ENCODE results near the gene INPP4B.
"Not testable (repeated sequence)": the region's sequence is repeated elsewhere in the genome, so short reads cannot be mapped to it uniquely, and the experiment has no call there.

Gene INPP4B

GRCh38 chr4:142671516-142671915, 174.6 kb downstream of the INPP4B start:
- no peak for DNase-seq

DNA sequence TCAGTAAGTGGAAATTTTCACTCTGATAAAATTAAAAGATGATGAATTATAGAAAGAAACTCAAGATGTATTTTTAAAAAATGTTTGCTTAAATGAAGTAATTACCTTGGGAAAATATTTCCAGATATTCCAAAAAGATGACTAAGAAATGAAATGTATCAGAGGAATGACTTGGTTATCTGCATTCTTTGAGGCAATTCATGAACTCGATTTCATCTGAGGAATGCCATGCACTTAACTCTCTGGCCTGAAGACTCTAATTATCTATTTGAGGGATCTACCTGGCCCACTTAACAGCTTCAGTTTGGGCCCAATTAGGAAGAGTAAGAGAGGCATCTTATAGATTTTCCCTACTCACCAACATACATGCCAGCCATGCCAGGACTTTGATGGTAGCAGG, 182.3 kb downstream of the INPP4B start:
- DNase-seq: no peak

DNA sequence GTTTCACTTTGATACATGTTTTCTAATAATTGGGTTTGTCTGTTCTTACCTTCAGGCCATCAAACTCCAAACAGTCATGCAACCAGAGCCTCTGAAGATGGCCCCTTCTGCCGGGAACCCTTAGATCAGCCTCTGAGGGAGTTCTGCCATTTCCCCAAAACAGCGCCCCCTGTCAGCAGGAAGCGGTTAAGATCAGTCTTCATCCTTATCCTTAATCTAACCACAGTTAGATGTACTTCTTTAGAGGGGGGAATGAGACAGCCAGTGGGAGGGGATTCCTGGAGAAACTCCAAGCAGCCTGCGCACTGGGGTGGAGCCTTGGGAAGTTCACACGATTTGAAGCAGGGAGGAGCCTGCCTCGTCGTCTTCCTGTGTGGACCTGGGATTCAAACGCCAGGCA, 185.4 kb downstream of the INPP4B start:
- DNase-seq: no peak

DNA sequence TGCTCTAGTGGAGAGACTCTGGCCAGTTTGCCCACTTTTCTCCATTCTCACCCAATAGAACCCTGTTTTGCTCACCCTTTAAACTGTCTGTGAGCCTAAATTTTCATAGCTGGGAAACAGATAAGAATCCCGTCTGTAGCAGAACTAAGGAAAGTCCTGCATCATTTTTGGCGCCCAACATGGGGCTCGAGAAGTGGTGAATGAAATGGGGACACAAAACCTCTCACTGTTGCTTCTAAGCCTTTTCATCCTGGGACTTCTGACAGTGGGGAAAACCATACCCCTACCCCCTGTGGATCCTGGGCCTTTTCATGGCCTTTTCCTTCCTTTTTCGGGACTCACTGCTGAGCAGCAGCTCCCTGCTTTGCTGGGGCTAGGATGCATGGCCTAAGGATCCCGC, 189.9 kb downstream of the INPP4B start:
- no peak for DNase-seq

DNA sequence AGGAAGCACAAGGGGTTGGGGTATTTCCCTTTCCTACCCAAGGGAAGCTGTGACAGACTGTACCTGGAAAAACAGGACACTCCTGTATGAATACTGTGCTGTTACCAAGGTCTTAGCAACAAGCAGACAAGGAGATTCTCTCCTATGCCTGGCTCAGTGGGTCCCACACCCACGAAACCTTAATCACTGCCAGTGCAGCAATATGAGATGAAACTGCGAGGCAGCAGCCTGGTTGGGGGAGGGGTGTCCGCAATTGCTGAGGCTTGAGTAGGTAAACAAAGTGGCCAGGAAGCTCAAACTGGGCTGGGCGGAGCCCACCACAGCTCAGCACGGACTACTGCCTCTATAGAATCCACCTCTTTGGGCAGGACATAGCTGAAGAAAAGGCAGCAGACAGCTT, 197.7 kb downstream of the INPP4B start:
- DNase-seq: no peak

GRCh38 chr4:142645475-142646108, 200.5 kb downstream of the INPP4B start:
- no peak for DNase-seq

GRCh38 chr4:142644628-142645027, 201.5 kb downstream of the INPP4B start:
- DNase-seq: not testable (repeated sequence)

DNA sequence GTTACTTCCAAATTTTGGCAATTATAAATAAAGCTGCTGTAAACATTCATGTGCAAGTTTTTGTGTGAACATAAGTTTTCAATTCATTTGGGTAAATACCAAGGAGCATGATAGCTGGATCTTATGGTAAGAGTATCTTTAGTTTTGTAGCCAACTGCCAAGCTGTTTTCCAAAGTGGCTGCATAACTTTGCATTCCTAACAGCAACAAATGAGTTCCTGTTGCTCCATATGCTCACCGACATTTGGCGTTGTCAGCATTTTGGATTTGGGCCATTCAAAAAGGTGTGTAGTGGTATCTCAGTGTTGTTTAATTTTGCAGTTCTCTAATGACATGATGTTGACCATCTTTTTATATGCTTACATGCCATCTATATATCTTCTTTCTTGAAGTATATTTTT, 208.5 kb downstream of the INPP4B start:
- DNase-seq: no peak

DNA sequence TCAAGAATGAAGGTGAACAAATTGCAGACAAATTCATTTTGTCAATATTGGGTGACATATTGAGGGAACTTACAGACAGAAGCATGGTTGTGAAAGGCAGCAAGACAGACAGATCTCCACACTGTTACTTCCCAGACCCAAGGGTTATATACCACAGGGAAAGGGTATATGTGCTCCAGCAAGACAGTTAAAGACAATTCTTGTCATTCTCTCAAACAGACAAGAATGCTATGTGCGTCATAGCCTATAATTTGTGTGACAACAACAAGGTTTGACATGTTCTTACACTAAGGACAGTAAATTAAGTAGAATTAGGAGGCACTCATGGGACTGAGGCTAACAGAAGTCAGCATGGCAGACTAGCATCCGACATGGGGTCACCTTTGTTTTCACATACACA, 214.3 kb downstream of the INPP4B start:
- DNase-seq: no peak

DNA sequence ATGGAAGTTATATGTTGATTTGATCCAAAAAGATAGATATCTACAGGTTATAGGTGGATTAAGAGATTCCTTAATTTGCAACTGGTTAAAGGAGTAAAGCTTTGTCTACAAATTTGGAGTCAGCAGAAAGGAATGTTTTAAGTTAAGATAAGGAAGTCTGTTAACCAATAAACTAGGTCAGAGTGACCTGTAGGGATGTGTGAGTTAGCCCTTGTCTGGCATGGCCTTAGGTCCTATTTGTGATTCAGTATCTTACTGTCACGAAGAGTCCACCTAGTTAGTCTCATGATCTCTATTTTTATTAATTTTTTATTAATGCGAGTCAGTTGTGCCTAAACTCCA, 230.8 kb downstream of the INPP4B start:
- DNase-seq: no peak

- DNase-seq: no peak
These were observed 231.3 kb downstream of the INPP4B start for GRCh38 chr4:142614621-142615323.

DNA sequence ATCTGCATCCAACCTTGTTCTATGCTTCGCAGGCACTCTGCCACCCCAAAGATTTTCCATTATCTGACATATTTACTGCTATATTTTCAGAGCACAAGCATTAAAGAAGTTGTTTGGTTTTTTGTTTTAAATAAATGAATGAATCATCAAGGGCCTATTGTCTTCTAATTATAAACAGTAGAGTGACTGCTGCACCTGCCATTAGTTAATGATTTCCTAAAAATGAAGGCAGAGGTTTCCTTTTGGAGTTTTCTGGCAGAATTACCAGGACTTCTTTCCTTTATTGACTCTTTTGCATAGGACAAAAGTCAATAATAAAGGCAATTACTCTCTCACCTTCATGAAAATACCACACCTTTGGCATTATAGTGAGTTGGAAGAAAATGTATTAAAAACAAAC, 238.1 kb downstream of the INPP4B start:
- DNase-seq: no peak

DNA sequence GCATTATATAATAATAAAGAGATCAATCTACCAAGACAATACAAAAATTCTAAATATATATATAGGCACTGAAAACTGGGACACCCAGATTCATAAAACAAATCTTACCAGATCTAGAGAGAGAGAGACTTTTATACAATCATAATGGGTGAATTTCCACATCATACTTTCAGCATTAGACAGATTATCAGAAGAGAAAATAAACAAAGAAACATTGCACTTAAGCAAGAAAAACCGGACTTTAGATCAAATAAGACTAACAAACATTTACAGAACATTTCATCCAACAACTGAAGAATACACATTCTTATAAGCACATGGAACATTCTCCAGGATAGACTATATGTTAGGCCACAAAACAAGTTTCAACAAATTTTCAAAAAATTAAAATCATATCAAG, 245.1 kb downstream of the INPP4B start:
- no peak for DNase-seq

DNA sequence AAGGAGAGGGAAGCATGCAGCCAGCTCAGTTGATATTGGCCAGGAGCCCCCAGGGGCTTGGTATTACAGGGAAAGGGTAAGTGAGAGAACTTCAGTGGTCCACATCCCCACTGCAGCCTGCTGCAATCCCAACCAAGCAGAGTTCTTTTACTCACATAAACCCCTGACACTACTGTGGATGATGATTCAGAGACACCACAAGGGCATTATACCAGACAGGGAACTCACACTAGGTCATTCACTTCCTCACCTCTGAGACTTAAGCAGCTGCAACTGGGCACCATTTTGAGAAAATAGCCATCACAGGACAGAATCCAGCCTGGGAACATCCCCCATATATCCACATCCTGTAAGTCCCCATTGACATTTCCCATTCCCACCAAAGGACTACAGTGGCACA, 248.0 kb downstream of the INPP4B start:
- no peak for DNase-seq

DNA sequence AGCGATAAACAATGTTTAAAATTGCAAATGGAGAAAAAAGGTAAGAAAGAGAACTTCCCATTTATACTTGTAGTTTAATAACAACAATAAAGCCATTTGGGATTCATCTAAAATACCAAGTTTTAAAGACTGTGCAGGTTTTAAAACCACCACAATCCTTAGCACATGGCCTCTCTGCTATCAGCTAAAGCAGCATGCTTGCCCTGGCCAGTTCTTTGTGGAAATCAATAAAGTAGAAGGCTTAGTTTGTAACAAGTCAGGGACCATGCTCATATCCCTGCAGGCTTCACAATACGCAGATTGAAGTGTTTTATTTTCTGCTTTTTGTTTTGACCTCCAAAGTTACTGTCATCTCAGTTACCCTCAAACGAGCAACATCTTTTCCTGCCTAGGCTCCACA, 249.5 kb downstream of the INPP4B start:
- DNase-seq: no peak

- no peak for DNase-seq
These were observed 250.0 kb downstream of the INPP4B start for GRCh38 chr4:142596121-142596520.

DNA sequence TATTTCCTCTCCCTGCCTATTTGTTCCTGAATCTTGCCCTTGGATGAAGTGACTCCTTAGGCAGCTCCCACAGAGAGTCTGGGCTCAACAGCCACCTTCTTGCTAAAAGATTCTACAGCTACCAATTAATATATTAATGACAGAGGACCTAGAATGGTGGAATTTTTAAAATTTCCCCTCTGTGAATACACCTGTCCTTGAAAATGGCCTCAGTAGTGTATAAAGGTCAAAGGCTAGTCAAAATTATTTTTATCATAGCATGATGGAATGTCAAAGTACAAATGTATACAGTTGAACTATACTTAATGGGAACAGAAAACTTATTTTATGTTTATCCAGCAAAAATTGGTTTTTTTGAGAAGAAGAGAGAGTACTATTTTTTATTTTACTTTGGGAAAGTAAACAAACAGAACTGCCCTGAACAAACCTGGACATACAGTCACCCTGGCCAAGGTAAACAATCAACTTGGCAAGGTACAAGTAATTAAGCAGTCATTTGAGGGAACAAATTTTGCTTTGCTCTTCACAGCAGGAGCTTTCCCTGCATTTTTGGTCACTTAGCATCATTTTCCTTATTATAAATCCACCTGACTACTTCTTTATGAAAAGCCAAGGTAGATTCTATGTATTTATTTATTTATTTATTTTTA, 250.8 kb downstream of the INPP4B start:
- DNase-seq: no peak

- DNase-seq: no peak
These were observed 260.7 kb downstream of the INPP4B start for GRCh38 chr4:142585411-142585810.

DNA sequence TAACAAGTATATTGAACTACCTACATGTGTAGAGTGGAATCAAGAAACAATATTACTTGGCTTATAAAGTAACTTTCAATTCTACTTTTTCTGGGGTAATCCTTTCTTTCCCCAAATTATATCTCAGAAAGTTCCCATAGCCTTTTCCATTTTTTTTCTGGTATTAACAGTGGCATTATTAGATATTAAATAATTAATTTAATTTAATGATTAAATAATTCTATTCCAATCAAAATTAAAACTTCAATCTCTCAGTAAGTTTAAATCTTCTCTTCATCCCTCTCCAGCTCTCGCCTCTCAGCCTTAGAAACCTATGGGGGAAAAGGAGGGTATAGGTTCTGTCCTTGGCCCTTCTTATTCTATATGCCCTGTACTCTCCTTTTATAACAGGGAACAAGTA, 262.4 kb downstream of the INPP4B start:
- DNase-seq: no peak

GRCh38 chr4:142582340-142582739, 263.8 kb downstream of the INPP4B start:
- DNase-seq: no peak

GRCh38 chr4:142581881-142582280, 264.2 kb downstream of the INPP4B start:
- no peak for DNase-seq

- DNase-seq: no peak
These were observed 266.7 kb downstream of the INPP4B start for GRCh38 chr4:142579443-142579842.

DNA sequence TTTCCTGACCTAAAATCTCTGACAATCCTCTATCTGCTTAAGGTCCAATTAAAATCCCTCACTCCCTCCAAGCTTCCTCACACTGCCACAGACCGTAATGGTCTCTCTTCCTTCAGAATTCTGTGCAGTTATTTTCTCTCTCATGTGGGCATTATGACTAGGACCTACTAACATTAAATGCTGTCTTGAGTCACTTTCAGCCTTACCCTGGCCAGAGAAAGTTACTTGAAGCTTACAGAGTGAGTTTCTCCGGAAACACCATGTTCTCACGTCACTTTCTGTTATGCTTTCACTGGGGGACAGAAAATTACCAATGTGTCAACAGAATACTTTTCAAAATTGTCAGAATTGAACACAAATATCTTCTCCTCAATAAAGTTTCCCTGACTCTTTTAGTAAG, 271.8 kb downstream of the INPP4B start:
- DNase-seq: no peak

- no peak for DNase-seq
These were observed 274.0 kb downstream of the INPP4B start for GRCh38 chr4:142572071-142572470.
